ENCODE measurements around the gene ESYT2.
"Not testable (repeated sequence)": the region's sequence is repeated elsewhere in the genome, so short reads cannot be mapped to it uniquely, and the experiment has no call there.

Gene ESYT2

GRCh38 chr7:158829342-158830210, at the start of gene ESYT2:
Gene ESYT2, minus strand, starts transcription at chr7:158829509. Its CDS starts 91 bp downstream, at chr7:158829418.
- peak; percentile 94 for DNase-seq (ENCODE audit: low read depth)

- not testable (repeated sequence) for DNase-seq (ENCODE audit: low read depth)
These were observed 49.1 kb upstream of the ESYT2 start for GRCh38 chr7:158878151-158879079.

GRCh38 chr7:158876984-158877383, 47.7 kb upstream of the ESYT2 start:
- DNase-seq (ENCODE audit: low read depth), result no peak

- DNase-seq (ENCODE audit: low read depth), result no peak
These were observed 40.6 kb upstream of the ESYT2 start for GRCh38 chr7:158869876-158870275.

- no peak for DNase-seq (ENCODE audit: low read depth)
These were observed 39.6 kb upstream of the ESYT2 start for GRCh38 chr7:158868764-158869410.

GRCh38 chr7:158867214-158867984, 38.1 kb upstream of the ESYT2 start:
- no peak for DNase-seq (ENCODE audit: low read depth)

GRCh38 chr7:158865977-158866376, 36.7 kb upstream of the ESYT2 start:
- DNase-seq (ENCODE audit: low read depth), result no peak

- no peak for DNase-seq (ENCODE audit: low read depth)
These were observed 36.2 kb upstream of the ESYT2 start for GRCh38 chr7:158865462-158865922.

- no peak for DNase-seq (ENCODE audit: low read depth)
These were observed 35.5 kb upstream of the ESYT2 start for GRCh38 chr7:158864833-158865232.

- no peak for DNase-seq (ENCODE audit: low read depth)
These were observed 35.2 kb upstream of the ESYT2 start for GRCh38 chr7:158864507-158864820.

GRCh38 chr7:158863611-158864506, 34.5 kb upstream of the ESYT2 start:
- DNase-seq (ENCODE audit: low read depth), result peak; percentile 26

- DNase-seq (ENCODE audit: low read depth), result not testable (repeated sequence)
These were observed 33.8 kb upstream of the ESYT2 start for GRCh38 chr7:158862985-158863610.

- DNase-seq (ENCODE audit: low read depth), result no peak
These were observed 32.8 kb upstream of the ESYT2 start for GRCh38 chr7:158861936-158862704.

GRCh38 chr7:158861004-158861787, 31.9 kb upstream of the ESYT2 start:
- no peak for DNase-seq (ENCODE audit: low read depth)

- no peak for DNase-seq (ENCODE audit: low read depth)
These were observed 31.1 kb upstream of the ESYT2 start for GRCh38 chr7:158860394-158860793.

GRCh38 chr7:158858592-158859503, 29.5 kb upstream of the ESYT2 start:
- no peak for DNase-seq (ENCODE audit: low read depth)

Measured in stromal cell of bone marrow (primary cell).